Hair follicular keratinocyte (primary cell): ENCODE data around the gene MYH10. TPM values are rescaled to one million over a fixed set of nuclear protein-coding genes. Genes with fewer than 3 reads are reported as not detected.

Experiments used
- total RNA-seq: library from RNA; depleted of rRNA; stranded (reverse); fragments of >200 nt; gene quantifications from 2 replicates; pipeline ENCODE4 v1.2.3, GENCODE V29; 2015

MYH10 gene
- total RNA-seq = 36.1 and 50.4 TPM in 2 replicates

GRCh38 chr17:8630227-8630801 lies at the start of gene MYH10:
Gene MYH10 (minus strand): TSS chr17:8630725. CDS start chr17:8623246, 7,479 bp downstream.

GRCh38 chr17:8435245-8436168 lies 195.0 kb downstream of the MYH10 start, which contains the start of gene NDEL1:
Gene NDEL1 (plus strand): TSS chr17:8435884. CDS start chr17:8444272, 8,388 bp downstream.

Other genes with a start within 250 kb of the MYH10 start
- 4,083 and 4,558 TPM in 2 replicates for gene RPL26, start 247.5 kb downstream of the MYH10 start, total RNA-seq
- 0.04 and 0.70 TPM in 2 replicates for gene RNF222, start 232.9 kb downstream of the MYH10 start, total RNA-seq
- 48.3 and 49.8 TPM in 2 replicates for gene NDEL1, start 194.8 kb downstream of the MYH10 start, total RNA-seq
- gene CCDC42, start 114.1 kb upstream of the MYH10 start, total RNA-seq = not detected in 2 replicates
- gene SPDYE4, start 127.8 kb upstream of the MYH10 start, total RNA-seq = not detected in 2 replicates
- not detected in 2 replicates for gene MFSD6L, start 168.6 kb upstream of the MYH10 start, total RNA-seq
- not detected in 2 replicates for gene PIK3R6, start 236.9 kb upstream of the MYH10 start, total RNA-seq